Calu3 (cell line): ENCODE data around the gene LHCGR. TPM values are rescaled to one million over a fixed set of nuclear protein-coding genes. Genes with fewer than 3 reads are reported as not detected.
A peak's percentile ranks its signal among the peaks of the same experiment; 100 is the strongest.
"Not testable (repeated sequence)": the region's sequence is repeated elsewhere in the genome, so short reads cannot be mapped to it uniquely, and the experiment has no call there.

Experiments
- BruUV-seq: library from RNA; stranded (reverse); fragments of 400-500 nt; replicated peaks from 2 replicates; lab custom pipeline; 2021; lab: Mats Ljungman, UMichigan
- CTCF ChIA-PET: fragments of 300-600 bp; sonication (Branson Sonifier 250); formaldehyde crosslinking; loops from one replicate; lab custom pipeline; 2022; ENCODE audit warnings: antibody characterized with exemption; lab: Charles Lee
- DNase-seq: peaks from one replicate; pipeline ENCODE4 v3.0.0; 2022
- H3K27ac Mint-ChIP-seq: one replicate; pipeline ENCODE4 v1.8.0; 2022; ENCODE audit warnings: mixed read lengths; ENCODE audit not compliant: unreplicated experiment
- H3K27me3 Mint-ChIP-seq: one replicate; pipeline ENCODE4 v1.8.0; 2022; ENCODE audit warnings: mixed read lengths; ENCODE audit not compliant: unreplicated experiment
- H3K36me3 Mint-ChIP-seq: one replicate; pipeline ENCODE4 v1.8.0; 2022; ENCODE audit warnings: mild to moderate bottlenecking, moderate library complexity, mixed read lengths; ENCODE audit not compliant: insufficient read depth, unreplicated experiment
- H3K4me1 Mint-ChIP-seq: one replicate; pipeline ENCODE4 v1.8.0; 2022; ENCODE audit warnings: mild to moderate bottlenecking, low read depth, mixed read lengths; ENCODE audit not compliant: unreplicated experiment
- H3K4me3 Mint-ChIP-seq: one replicate; pipeline ENCODE4 v1.8.0; 2022; ENCODE audit warnings: mild to moderate bottlenecking, low read depth, moderate library complexity, mixed read lengths; ENCODE audit not compliant: unreplicated experiment
- H3K9me3 Mint-ChIP-seq: one replicate; pipeline ENCODE4 v1.8.0; 2022; ENCODE audit warnings: low read depth, mixed read lengths; ENCODE audit not compliant: unreplicated experiment
- intact Hi-C: fragments of 100-400 bp; cut with micrococcal nuclease; formaldehyde crosslinking; loops from one replicate; pipeline ENCODE4 v1.10.0; 2022; ENCODE audit not compliant: unreplicated experiment
- total RNA-seq: library from RNA; stranded (reverse); gene quantifications from 2 replicates; pipeline ENCODE4 v1.2.3, GENCODE V29; 2022
- TF ChIP-seq, protein P1 (sequence below): fragments of 200-600 bp; IDR thresholded peaks from one replicate; pipeline ENCODE4 v1.8.0; 2022; ENCODE audit warnings: antibody characterized with exemption; ENCODE audit not compliant: unreplicated experiment

Gene LHCGR
- total RNA-seq, 1 experiment from 2014 or later: not detected

DNA sequence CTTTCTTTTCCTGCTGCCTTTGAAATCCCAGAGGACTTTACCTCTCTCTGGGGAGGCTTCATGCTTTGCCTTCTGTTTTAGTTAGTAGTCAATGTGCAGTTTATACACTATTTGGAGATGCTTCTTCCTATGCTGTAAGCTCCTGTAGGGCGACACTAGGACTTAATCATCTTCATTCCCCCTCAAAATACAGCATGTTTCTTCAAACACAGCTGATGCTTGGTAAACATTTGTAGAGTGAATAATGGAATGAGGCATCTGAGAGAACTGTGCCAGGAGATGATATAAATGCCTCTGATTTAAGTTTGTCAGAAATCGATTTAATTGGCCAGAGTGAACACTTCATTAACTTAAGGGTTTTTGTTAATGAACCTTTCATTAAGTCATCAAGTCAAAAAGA, 43.4 kb downstream of the LHCGR start:
- no peak overlapping the region for H3K27ac Mint-ChIP-seq
- no peak for DNase-seq
- H3K4me3 Mint-ChIP-seq: no peak overlapping the region
- H3K4me1 Mint-ChIP-seq: peaks cover 15% of the 10 kb centered on the region
- H3K27me3 Mint-ChIP-seq: no peaks in the 10 kb centered on the region
- CTCF ChIA-PET: no interaction called here
- intact Hi-C loops: no loop called here
- BruUV-seq: no TSS peak
- TF ChIP-seq, protein P1, sequence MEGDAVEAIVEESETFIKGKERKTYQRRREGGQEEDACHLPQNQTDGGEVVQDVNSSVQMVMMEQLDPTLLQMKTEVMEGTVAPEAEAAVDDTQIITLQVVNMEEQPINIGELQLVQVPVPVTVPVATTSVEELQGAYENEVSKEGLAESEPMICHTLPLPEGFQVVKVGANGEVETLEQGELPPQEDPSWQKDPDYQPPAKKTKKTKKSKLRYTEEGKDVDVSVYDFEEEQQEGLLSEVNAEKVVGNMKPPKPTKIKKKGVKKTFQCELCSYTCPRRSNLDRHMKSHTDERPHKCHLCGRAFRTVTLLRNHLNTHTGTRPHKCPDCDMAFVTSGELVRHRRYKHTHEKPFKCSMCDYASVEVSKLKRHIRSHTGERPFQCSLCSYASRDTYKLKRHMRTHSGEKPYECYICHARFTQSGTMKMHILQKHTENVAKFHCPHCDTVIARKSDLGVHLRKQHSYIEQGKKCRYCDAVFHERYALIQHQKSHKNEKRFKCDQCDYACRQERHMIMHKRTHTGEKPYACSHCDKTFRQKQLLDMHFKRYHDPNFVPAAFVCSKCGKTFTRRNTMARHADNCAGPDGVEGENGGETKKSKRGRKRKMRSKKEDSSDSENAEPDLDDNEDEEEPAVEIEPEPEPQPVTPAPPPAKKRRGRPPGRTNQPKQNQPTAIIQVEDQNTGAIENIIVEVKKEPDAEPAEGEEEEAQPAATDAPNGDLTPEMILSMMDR: no peak
- no peaks in the 10 kb centered on the region for H3K36me3 Mint-ChIP-seq
- H3K9me3 Mint-ChIP-seq: no peaks in the 10 kb centered on the region

DNA sequence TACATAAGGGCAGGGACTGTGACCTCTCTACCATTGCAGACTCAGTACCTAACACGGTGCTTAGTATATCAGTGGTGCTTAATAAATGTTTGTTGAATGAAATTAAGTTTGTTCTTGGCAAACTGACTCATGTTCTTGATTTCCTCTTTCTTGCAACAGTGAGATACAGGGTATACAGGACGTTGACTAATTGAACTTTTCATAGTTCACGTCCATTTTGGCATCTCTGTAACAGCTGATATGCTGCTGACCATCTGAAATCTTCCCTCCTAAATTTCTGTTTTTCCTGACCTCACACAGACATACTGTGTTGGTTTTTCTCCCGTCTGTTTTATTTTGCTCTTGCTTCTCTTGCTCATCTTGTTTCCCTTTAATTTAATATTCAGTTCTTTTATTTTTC, 44.2 kb downstream of the LHCGR start:
- TF ChIP-seq, protein P1: no peak
- intact Hi-C loops: no loop called here
- BruUV-seq: no TSS peak
- no peaks in the 10 kb centered on the region for H3K36me3 Mint-ChIP-seq
- H3K9me3 Mint-ChIP-seq: peaks cover 3% of the 10 kb centered on the region
- CTCF ChIA-PET: no interaction called here
- H3K27me3 Mint-ChIP-seq: no peaks in the 10 kb centered on the region
- no peak overlapping the region for H3K4me3 Mint-ChIP-seq
- H3K4me1 Mint-ChIP-seq: peaks cover 15% of the 10 kb centered on the region
- DNase-seq: no peak
- H3K27ac Mint-ChIP-seq: no peak overlapping the region

DNA sequence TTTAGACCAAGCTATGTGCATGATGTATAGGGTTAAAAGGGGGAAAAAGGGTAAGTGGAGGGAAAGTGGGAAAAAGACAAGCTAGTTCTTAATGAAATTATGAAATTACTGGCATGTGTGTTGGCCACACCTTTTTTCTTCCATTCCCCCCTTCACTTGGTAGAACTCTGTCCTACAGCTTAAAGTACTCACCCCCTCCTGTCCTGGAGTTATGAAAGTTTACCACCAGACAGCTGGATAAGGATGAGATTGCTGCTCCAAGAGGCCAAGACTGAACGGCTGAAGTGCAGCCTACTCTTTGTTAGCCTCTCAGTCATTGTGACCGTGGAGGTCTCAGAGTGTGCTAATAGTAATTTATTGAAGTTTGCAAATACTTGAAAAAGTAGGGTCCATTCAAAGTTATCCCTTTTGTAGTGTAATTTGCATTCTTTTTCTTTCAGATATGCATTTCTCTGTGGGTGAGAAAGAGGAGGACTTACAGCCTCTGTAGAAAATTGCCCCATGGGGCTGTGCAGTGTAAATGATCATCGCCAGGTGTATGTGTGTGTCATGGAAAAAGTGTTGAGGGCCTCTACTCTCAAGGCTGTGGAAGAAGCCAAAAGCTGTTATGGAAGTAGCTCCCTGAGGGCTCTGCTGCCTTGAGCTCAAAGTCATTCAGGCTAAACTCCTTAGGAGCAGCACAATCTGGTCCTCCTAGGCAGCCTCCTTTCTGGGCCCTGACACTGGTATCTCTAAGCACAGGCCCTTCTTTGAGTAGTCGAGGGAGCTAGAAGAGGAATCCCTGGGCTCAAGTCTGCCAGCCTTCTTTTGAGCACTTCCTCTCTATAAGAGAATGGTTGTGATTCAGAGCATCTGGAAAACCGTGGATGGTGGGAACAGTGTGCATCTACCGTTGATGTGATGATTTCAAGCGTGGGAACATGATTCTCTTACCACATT, 46.2 kb downstream of the LHCGR start:
- Mint-ChIP-seq H3K27ac (no peak overlapping the region), H3K27me3 (no peaks in the 10 kb centered on the region), H3K9me3 (peaks cover 5% of the 10 kb centered on the region), H3K4me3 (no peak overlapping the region), H3K36me3 (no peaks in the 10 kb centered on the region), H3K4me1 (no peaks in the 10 kb centered on the region)
- TF ChIP-seq, protein P1: no peak
- DNase-seq: no peak
- intact Hi-C loops: no loop called here
- CTCF ChIA-PET: interaction anchor here (0.6 to 1.2 kb wide), 4 partner anchors 10 to 1738 kb away, joined by 3 to 7 read pairs (median 3); no protein-coding TSS in a partner anchor
- BruUV-seq: no TSS peak

DNA sequence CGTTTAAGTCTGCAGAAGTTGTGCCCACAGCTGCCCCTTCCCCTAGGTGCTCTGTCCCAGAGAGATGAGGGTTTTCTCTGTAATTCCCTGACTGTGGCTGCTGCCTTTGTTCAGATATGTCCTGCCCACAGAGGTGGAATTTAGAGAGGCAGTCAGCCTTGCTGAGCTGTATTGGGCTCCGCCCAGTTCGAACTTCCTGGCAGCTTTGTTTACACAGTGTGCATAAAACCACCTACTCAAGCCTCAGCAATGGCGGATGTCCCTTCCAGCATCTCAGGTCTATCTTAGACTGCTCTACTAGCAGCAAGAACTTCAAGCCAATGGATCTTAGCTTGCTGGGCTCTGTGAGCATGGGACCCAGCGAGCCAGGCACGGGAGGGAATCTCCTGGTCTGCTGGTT, 48.1 kb downstream of the LHCGR start:
- TF ChIP-seq, protein P1: no peak
- Mint-ChIP-seq H3K4me1 (no peaks in the 10 kb centered on the region), H3K4me3 (no peak overlapping the region), H3K36me3 (no peaks in the 10 kb centered on the region), H3K27ac (no peak overlapping the region), H3K27me3 (no peaks in the 10 kb centered on the region), H3K9me3 (peaks cover 7% of the 10 kb centered on the region)
- BruUV-seq: no TSS peak
- peak; percentile 50 for DNase-seq
- intact Hi-C loops: no loop called here
- CTCF ChIA-PET: interaction anchor here (0.9 kb wide), 1 partner anchor 16 kb away, joined by 3 read pairs; no protein-coding TSS in a partner anchor

DNA sequence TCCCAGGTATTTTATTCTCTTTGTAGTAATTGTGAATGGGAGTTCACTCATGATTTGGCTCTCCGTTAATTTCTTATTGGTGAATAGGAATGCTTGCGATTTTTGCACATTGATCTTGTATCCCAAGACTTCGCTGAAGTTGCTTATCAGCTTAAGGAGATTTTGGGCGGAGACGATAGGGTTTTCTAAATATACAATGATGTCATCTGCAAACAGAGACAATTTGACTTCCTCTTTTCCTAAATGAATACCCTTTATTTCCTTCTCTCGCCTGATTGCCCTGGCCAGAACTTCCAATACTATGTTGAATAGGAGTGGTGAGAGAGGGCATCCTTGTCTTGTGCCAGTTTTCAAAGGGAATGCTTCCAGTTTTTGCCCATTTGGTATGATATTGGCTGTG, 51.9 kb downstream of the LHCGR start:
- BruUV-seq, DNase-seq, H3K36me3 Mint-ChIP-seq, H3K27ac Mint-ChIP-seq, H3K9me3 Mint-ChIP-seq, H3K4me3 Mint-ChIP-seq, intact Hi-C loops, H3K27me3 Mint-ChIP-seq, CTCF ChIA-PET, H3K4me1 Mint-ChIP-seq: not testable (repeated sequence)
